ENCODE measurements around the gene CEACAM5.

CEACAM5 gene

GRCh38 chr19:41695745-41696144 lies 12.7 kb upstream of the CEACAM5 start:
- Mint-ChIP-seq H3K4me1 (ENCODE audit: low read depth) (no peaks in the 10 kb centered on the region), H3K27me3 (ENCODE audit: low read depth) (peaks cover 13% of the 10 kb centered on the region), H3K27ac (no peak overlapping the region), H3K9me3 (peaks cover 7% of the 10 kb centered on the region), H3K4me3 (no peak overlapping the region), H3K36me3 (ENCODE audit: low read depth) (no peaks in the 10 kb centered on the region)
- no peak for DNase-seq (ENCODE audit: low spot score)

DNA sequence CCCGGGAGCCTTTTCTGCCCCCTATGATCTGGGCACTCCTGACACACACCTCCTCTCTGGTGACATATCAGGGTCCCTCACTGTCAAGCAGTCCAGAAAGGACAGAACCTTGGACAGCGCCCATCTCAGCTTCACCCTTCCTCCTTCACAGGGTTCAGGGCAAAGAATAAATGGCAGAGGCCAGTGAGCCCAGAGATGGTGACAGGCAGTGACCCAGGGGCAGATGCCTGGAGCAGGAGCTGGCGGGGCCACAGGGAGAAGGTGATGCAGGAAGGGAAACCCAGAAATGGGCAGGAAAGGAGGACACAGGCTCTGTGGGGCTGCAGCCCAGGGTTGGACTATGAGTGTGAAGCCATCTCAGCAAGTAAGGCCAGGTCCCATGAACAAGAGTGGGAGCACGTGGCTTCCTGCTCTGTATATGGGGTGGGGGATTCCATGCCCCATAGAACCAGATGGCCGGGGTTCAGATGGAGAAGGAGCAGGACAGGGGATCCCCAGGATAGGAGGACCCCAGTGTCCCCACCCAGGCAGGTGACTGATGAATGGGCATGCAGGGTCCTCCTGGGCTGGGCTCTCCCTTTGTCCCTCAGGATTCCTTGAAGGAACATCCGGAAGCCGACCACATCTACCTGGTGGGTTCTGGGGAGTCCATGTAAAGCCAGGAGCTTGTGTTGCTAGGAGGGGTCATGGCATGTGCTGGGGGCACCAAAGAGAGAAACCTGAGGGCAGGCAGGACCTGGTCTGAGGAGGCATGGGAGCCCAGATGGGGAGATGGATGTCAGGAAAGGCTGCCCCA lies 11.8 kb upstream of the CEACAM5 start:
- Mint-ChIP-seq H3K36me3 (ENCODE audit: low read depth) (no peaks in the 10 kb centered on the region), H3K4me3 (no peak overlapping the region), H3K27ac (no peak overlapping the region), H3K27me3 (ENCODE audit: low read depth) (peaks cover 10% of the 10 kb centered on the region), H3K4me1 (ENCODE audit: low read depth) (no peaks in the 10 kb centered on the region), H3K9me3 (peaks cover 7% of the 10 kb centered on the region)
- DNase-seq (ENCODE audit: low spot score) = no peak

DNA sequence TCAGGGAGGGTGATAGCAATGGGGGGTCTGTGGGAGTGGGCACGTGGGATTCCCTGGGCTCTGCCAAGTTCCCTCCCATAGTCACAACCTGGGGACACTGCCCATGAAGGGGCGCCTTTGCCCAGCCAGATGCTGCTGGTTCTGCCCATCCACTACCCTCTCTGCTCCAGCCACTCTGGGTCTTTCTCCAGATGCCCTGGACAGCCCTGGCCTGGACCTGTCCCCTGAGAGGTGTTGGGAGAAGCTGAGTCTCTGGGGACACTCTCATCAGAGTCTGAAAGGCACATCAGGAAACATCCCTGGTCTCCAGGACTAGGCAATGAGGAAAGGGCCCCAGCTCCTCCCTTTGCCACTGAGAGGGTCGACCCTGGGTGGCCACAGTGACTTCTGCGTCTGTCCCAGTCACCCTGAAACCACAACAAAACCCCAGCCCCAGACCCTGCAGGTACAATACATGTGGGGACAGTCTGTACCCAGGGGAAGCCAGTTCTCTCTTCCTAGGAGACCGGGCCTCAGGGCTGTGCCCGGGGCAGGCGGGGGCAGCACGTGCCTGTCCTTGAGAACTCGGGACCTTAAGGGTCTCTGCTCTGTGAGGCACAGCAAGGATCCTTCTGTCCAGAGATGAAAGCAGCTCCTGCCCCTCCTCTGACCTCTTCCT lies 11.1 kb upstream of the CEACAM5 start:
- no peak overlapping the region for H3K4me3 Mint-ChIP-seq
- H3K36me3 Mint-ChIP-seq (ENCODE audit: low read depth) = no peaks in the 10 kb centered on the region
- peaks cover 7% of the 10 kb centered on the region for H3K9me3 Mint-ChIP-seq
- H3K27ac Mint-ChIP-seq = no peak overlapping the region
- peaks cover 7% of the 10 kb centered on the region for H3K27me3 Mint-ChIP-seq (ENCODE audit: low read depth)
- H3K4me1 Mint-ChIP-seq (ENCODE audit: low read depth) = no peaks in the 10 kb centered on the region
- DNase-seq (ENCODE audit: low spot score) = no peak

DNA sequence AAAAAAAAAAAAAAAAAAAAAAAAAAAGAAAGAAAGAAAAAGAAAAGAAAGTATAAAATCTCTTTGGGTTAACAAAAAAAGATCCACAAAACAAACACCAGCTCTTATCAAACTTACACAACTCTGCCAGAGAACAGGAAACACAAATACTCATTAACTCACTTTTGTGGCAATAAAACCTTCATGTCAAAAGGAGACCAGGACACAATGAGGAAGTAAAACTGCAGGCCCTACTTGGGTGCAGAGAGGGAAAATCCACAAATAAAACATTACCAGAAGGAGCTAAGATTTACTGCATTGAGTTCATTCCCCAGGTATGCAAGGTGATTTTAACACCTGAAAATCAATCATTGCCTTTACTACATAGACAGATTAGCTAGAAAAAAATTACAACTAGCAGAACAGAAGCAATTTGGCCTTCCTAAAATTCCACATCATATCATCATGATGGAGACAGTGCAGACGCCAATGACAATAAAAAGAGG lies 9.6 kb upstream of the CEACAM5 start:
- no peaks in the 10 kb centered on the region for H3K36me3 Mint-ChIP-seq (ENCODE audit: low read depth)
- no peaks in the 10 kb centered on the region for H3K9me3 Mint-ChIP-seq
- no peaks in the 10 kb centered on the region for H3K4me1 Mint-ChIP-seq (ENCODE audit: low read depth)
- no peak for DNase-seq (ENCODE audit: low spot score)
- H3K4me3 Mint-ChIP-seq = no peak overlapping the region
- no peak overlapping the region for H3K27ac Mint-ChIP-seq
- peaks cover 3% of the 10 kb centered on the region for H3K27me3 Mint-ChIP-seq (ENCODE audit: low read depth)

- Mint-ChIP-seq H3K9me3 (no peaks in the 10 kb centered on the region), H3K4me3 (no peak overlapping the region), H3K27ac (no peak overlapping the region), H3K27me3 (ENCODE audit: low read depth) (peaks cover 3% of the 10 kb centered on the region), H3K4me1 (ENCODE audit: low read depth) (no peaks in the 10 kb centered on the region), H3K36me3 (ENCODE audit: low read depth) (no peaks in the 10 kb centered on the region)
- no peak for DNase-seq (ENCODE audit: low spot score)
Observed at GRCh38 chr19:41699231-41699967, 9.0 kb upstream of the CEACAM5 start.

- Mint-ChIP-seq H3K27me3 (ENCODE audit: low read depth) (peaks cover 3% of the 10 kb centered on the region), H3K27ac (no peak overlapping the region), H3K36me3 (ENCODE audit: low read depth) (no peaks in the 10 kb centered on the region), H3K9me3 (no peaks in the 10 kb centered on the region), H3K4me1 (ENCODE audit: low read depth) (no peaks in the 10 kb centered on the region), H3K4me3 (no peak overlapping the region)
- DNase-seq (ENCODE audit: low spot score) = no peak
Observed at GRCh38 chr19:41699968-41700323, 8.5 kb upstream of the CEACAM5 start.

GRCh38 chr19:41700381-41701195 lies 7.8 kb upstream of the CEACAM5 start:
- DNase-seq (ENCODE audit: low spot score) = no peak
- Mint-ChIP-seq H3K27ac (no peak overlapping the region), H3K4me3 (no peak overlapping the region), H3K9me3 (no peaks in the 10 kb centered on the region), H3K36me3 (ENCODE audit: low read depth) (no peaks in the 10 kb centered on the region), H3K4me1 (ENCODE audit: low read depth) (no peaks in the 10 kb centered on the region), H3K27me3 (ENCODE audit: low read depth) (peaks cover 4% of the 10 kb centered on the region)

DNA sequence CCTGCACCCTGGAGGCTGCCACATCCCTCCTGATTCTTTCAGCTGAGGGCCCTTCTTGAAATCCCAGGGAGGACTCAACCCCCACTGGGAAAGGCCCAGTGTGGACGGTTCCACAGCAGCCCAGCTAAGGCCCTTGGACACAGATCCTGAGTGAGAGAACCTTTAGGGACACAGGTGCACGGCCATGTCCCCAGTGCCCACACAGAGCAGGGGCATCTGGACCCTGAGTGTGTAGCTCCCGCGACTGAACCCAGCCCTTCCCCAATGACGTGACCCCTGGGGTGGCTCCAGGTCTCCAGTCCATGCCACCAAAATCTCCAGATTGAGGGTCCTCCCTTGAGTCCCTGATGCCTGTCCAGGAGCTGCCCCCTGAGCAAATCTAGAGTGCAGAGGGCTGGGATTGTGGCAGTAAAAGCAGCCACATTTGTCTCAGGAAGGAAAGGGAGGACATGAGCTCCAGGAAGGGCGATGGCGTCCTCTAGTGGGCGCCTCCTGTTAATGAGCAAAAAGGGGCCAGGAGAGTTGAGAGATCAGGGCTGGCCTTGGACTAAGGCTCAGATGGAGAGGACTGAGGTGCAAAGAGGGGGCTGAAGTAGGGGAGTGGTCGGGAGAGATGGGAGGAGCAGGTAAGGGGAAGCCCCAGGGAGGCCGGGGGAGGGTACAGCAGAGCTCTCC lies 6.9 kb upstream of the CEACAM5 start:
- DNase-seq (ENCODE audit: low spot score) = no peak
- Mint-ChIP-seq H3K4me3 (no peak overlapping the region), H3K4me1 (ENCODE audit: low read depth) (no peaks in the 10 kb centered on the region), H3K9me3 (no peaks in the 10 kb centered on the region), H3K36me3 (ENCODE audit: low read depth) (no peaks in the 10 kb centered on the region), H3K27me3 (ENCODE audit: low read depth) (peaks cover 4% of the 10 kb centered on the region), H3K27ac (no peak overlapping the region)

- peaks cover 4% of the 10 kb centered on the region for H3K27me3 Mint-ChIP-seq (ENCODE audit: low read depth)
Observed at GRCh38 chr19:41702171-41702651, 6.2 kb upstream of the CEACAM5 start.

GRCh38 chr19:41703602-41704293 lies 4.7 kb upstream of the CEACAM5 start:
- no peaks in the 10 kb centered on the region for H3K36me3 Mint-ChIP-seq (ENCODE audit: low read depth)
- no peak overlapping the region for H3K4me3 Mint-ChIP-seq
- no peak for DNase-seq (ENCODE audit: low spot score)
- no peaks in the 10 kb centered on the region for H3K4me1 Mint-ChIP-seq (ENCODE audit: low read depth)
- H3K27me3 Mint-ChIP-seq (ENCODE audit: low read depth) = peaks cover 6% of the 10 kb centered on the region
- H3K9me3 Mint-ChIP-seq = no peaks in the 10 kb centered on the region
- H3K27ac Mint-ChIP-seq = no peak overlapping the region

More at GRCh38 chr19:41702171-41702651, 6.2 kb upstream of the CEACAM5 start:
- Mint-ChIP-seq H3K36me3 (ENCODE audit: low read depth) (no peaks in the 10 kb centered on the region), H3K4me1 (ENCODE audit: low read depth) (no peaks in the 10 kb centered on the region), H3K9me3 (no peaks in the 10 kb centered on the region), H3K27ac (no peak overlapping the region), H3K4me3 (no peak overlapping the region)
- no peak for DNase-seq (ENCODE audit: low spot score)

DNA sequence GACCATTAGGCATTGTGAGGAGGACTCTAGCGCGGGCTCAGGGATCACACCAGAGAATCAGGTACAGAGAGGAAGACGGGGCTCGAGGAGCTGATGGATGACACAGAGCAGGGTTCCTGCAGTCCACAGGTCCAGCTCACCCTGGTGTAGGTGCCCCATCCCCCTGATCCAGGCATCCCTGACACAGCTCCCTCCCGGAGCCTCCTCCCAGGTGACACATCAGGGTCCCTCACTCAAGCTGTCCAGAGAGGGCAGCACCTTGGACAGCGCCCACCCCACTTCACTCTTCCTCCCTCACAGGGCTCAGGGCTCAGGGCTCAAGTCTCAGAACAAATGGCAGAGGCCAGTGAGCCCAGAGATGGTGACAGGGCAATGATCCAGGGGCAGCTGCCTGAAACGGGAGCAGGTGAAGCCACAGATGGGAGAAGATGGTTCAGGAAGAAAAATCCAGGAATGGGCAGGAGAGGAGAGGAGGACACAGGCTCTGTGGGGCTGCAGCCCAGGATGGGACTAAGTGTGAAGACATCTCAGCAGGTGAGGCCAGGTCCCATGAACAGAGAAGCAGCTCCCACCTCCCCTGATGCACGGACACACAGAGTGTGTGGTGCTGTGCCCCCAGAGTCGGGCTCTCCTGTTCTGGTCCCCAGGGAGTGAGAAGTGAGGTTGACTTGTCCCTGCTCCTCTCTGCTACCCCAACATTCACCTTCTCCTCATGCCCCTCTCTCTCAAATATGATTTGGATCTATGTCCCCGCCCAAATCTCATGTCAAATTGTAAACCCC lies 2.8 kb upstream of the CEACAM5 start:
- Mint-ChIP-seq H3K27me3 (ENCODE audit: low read depth) (peaks cover 4% of the 10 kb centered on the region), H3K27ac (no peak overlapping the region), H3K4me1 (ENCODE audit: low read depth) (no peaks in the 10 kb centered on the region), H3K36me3 (ENCODE audit: low read depth) (no peaks in the 10 kb centered on the region), H3K9me3 (no peaks in the 10 kb centered on the region), H3K4me3 (no peak overlapping the region)
- no peak for DNase-seq (ENCODE audit: low spot score)
